GM11168 (cell line): ENCODE measurements around the gene ERGIC1.
"Not testable (repeated sequence)": the region's sequence is repeated elsewhere in the genome, so short reads cannot be mapped to it uniquely, and the experiment has no call there.

Experiments
- in situ Hi-C: fragments of 300-500 bp; cut with MboI; formaldehyde crosslinking; loops from one replicate; pipeline ENCODE4 v1.12.0; 2022; ENCODE audit warnings: low sequenced_read_pairs; ENCODE audit not compliant: unreplicated experiment

Gene ERGIC1, protein sequence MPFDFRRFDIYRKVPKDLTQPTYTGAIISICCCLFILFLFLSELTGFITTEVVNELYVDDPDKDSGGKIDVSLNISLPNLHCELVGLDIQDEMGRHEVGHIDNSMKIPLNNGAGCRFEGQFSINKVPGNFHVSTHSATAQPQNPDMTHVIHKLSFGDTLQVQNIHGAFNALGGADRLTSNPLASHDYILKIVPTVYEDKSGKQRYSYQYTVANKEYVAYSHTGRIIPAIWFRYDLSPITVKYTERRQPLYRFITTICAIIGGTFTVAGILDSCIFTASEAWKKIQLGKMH

DNA sequence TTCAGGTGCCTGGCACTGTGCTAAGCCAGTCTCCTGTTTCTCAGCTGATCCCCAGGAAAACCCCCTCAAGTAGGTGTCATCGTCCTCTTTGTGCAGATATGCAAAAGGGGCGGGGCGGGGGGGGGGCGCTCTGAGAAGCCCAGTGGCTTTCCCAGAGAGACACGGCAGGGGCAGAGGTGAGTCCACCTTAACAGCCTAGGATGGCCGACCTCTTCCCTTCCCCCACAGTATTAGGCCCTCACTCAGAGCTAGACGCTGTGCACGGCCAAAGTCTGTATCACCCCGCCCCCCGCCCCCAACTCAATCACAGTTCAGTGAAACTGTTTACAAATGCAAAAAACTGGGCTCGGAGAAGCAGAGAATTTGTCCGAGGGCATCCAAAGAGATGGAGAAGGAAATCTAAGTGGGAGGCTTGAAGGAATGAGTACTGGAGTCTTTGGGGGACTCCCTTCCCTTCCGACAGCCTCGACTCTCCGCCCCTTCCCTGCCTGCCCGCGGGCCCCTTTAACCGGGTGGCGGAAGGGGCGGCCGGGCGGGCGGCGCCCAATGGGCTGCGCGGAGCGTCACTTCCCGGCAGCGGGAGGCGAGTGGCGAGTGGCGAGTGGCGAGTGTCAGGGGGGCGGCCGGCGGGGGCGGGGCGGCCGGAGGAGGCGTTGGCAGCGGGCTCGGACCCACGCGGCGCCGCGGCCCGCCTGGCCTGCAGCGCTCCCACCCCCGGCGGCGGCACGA lies at the start of gene ERGIC1:
Gene ERGIC1, plus strand, starts transcription at position 566 of the 729 bp plus-strand sequence. Its CDS starts 163 bp downstream, at position 729.
- in situ Hi-C loops = loop anchor here (10.0 kb wide), 1 partner anchor 59 kb away; the partner anchor contains the start of gene DUSP1

DNA sequence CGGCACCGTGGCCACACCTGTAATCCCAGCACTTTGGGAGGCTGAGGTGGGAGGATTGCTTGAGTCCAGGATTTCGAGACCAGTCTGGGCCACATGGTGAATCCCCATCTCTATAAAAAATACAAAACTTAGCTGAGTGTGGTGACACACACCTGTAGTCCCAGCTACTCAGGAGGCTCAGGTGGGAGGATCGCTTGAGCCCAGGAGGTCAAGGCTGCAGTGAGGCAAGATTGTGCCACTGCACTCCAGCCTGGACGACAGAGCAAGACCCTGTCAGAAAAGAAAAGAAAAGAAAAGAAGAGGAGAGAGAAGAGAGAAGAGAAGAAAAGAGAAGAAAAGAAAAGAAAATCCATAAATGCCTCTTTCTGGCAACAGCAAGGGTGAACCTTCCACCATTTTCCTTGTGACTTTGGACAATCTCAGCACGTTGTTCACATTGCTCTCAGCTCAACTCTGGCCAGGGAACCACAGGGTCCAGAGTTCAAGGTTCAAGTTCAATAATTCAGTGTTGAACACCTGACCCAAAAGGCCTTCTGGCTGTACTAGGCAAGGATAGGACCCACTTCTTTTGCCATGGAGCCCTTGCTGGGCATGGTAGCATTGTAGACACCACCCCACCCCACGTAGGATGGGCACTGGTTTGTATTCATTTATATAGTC lies 48.5 kb upstream of the ERGIC1 start:
- in situ Hi-C loops = no loop called here

DNA sequence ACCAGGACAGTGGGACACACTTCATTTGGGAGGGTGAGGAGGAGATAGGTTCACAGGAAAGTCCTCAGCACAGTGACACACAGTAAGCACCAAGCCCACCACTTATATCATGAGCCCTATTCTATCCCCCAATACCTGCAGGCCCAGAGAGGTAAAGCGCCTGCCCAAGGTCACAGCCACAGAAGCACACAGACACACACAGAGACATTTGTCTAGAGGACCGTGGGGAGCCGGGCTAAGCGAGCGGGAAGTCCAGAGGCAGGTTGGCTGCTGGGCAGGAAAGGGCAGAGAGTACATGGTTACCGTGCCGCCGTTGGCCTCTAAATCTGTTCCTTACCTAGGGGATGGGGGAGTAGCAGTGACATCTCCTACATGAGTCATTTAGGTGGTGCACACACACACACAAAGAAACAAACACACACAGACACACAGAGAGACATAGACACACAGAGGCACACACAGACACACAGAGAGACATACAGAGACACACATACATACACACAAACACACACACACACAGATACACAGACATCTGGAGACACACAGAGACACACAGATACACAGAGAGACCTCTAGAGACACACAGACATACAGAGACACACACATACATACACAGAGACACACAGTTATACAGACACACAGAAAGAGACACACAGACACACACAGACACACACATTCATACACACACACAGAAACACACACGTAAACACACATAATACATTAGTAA lies 47.2 kb upstream of the ERGIC1 start:
- in situ Hi-C loops = no loop called here

DNA sequence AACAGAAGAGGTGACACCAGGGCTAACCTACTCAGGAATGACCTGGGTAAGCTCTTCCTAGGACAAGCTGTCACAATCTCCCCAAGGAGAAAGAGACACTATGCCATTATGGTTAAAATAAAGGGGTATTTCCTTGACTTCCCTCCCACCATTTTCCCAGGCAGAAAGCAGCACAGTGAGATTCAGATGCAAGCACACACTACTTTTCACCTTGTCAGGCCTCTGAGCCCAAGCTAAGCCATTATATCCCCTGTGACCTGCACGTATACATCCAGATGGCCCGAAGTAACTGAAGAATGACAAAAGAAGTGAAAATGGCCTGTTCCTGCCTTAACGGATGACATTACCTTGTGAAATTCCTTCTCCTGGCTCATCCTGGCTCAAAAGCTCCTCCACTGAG lies 46.5 kb upstream of the ERGIC1 start:
- in situ Hi-C loops = not testable (repeated sequence)

DNA sequence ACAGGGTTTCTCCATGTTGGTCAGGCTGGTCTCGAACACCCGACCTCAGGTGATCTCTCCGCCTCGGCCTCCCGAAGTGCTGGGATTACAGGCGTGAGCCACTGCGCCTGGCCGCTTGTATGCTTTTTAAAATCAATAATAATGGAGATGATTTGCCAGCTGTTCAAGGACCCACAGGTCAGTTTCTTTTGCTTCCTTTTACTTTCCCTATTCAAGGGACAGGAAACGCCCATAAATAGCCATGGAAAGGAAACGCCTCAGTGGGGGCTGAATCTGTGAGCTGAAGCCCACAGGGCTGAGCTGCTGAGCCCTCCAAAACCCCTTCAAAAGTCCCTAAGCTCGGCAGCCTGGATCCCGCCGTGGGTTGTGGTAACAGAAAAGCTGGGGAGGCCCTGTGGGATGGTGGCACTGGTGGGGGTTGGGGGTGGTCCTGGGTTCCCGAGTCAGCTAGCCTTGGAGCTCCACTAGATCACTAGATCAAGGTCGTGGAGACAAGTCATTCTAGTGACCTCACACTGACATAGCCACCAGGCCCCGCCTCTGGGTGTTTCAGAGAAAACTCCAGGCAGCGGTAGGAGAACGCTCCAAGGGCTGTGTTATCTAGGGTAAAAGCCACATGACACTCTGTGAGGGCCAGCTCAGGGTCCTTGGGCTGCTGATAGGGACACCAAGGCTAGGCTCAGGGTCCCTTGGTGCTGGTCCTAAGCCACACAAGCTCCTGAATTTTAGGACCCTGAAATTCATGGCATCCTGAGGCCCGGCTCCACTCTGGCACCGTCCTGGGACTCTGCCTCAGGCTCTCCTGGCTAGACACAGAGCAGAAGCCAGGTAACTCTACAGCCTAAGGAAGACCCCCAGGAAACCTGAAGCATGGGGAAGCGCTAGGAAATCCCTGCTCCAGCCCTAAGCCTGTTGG lies 45.0 kb upstream of the ERGIC1 start:
- in situ Hi-C loops = no loop called here

DNA sequence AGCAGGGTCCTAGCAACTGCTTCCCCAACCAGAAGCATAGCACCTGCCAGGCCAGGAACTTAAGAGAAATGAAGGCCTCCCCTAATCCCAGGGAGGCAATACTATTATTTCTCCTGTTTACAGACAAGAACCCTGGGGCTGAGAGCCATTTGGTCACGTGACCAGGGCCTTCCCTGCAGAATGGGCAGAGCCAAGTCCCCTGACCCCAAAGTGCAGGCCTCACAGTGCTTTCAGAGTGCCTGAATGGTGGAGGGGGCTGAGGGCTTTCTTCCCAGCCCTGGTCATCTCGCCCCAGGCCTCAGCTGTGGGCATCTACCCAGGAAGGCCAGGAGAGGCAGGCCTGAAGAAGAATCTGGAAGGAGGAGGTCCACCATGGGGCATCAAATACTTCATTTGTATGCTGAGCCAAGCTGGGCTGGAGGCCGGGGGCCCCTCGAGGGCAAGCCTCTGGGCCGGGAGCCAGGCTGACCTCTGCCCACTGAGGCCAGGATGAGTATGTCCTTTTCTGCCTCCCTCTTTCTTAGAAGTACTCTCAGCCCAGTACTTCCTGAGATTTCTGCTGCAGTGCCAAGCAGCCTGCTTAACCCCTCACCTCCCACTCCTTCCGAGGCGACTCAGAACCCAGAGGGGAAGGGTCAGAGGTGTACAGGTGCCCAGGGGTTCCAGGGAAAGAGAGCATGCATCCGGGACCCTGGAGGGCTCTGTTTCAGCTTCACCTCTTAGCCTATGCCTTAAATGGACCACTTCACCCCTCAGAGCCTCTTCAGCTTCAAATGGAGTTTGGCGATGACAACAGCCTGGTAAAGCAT lies 44.2 kb upstream of the ERGIC1 start:
- in situ Hi-C loops = no loop called here

DNA sequence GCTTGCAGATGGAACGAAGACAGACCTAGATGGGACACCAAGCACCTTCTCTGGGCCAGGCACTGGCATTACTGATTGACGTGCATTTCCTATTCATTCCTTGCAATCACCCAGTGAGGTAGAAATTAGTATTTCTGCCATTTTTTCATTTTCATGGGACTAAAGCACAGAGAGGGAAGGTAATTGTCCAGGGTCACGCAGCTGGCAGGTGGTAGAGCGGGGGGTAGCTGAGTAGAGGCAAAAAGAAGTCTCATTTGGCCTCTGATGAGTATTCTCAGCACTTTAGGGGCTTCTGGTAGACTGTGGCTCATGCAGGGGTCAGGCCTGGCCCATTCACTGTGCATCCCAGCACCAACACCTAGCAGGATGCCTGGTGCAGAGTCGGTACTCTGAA lies 43.6 kb upstream of the ERGIC1 start:
- in situ Hi-C loops = no loop called here

DNA sequence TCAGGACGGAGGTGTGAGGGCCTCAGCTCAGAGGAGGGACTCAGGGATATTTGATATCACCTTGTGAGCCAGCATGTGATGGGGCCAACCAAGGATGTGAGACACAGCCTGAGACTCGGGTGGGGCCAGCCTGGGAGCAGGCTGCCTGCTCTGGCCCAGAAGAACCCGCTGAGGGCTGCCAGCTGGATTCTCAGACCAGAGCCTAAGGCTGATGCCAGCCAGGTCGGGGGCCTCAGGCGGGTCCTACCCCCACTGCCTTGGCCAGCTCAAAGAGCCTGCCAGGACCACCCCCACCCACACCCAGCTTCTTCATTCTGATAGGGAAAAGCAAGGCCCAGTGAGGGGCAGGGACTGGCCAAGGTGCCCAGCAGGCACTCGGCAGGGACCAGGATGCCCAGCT lies 42.8 kb upstream of the ERGIC1 start:
- in situ Hi-C loops = no loop called here

DNA sequence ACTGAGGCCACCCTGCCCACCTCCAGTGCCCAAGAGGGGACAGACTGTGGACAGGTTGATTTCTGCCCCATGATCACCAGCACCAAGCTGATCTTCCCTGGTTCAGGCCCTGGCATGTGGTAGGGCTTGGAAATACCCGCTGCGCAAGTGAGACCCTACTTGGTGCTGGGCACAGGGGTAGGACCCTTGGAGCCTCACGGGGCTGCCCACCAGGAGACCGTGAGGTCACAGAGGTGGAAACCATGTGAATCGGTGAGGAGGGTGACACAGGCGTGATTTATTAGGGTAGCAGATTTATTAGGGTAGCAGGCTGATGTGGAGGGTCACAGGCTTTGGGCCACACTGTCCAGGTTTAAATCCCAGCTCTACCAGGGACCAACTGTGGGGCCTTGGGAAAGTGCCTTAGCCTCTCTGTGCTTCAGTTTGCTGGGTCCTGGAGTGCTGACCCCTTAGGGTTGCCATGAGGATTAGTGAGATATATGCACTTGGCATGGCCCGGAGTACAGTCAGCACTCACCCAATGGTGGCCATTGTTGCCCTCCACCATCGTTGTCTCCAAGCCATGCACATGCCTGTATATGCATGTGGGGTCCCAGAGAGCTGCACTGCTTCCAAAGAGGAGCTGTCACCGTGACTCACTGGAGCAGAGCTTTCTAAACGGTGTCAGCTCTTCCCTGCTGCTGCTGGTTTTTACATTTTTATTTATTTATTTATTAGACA lies 42.2 kb upstream of the ERGIC1 start:
- in situ Hi-C loops = no loop called here

DNA sequence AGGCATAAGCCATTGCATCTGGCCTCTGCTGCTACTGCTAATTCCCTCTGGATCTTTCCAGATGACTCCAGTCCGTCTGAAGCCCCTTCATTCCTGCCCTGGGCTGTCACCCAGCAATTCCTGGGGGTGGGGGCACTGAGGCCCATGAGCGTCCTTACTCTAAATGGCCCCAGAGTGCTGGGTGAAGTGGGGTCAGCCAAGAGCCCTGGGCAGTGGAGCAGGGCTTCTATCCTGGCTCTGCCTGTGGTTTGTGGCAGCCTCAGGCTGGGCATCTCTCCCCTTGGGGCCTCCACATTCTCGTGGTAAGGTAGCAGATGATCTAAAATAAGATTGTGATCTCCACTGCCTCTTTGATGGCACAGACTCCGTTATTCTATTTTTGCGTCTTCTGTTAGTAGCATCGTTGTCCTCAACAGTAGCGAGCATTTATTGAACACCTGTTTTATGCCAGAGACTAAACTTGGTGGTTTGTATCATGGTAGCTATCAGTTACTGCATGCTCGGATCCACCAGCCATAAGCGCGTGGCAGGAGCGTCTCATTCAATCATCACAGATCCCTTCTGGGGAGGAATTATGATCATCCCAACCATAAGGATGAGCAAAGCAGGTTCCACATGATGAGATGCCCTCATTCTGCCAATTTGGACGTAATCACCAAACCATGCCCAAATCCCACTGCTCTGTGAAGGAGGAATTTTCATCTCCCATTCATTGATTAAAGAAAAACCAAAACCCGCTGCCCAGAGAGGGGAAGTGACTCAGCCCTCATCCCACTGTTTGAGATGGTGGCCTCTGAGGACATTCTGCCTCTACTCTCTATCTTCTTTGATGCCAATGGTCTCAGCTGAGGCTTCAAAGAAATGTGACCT lies 41.1 kb upstream of the ERGIC1 start:
- in situ Hi-C loops = no loop called here

DNA sequence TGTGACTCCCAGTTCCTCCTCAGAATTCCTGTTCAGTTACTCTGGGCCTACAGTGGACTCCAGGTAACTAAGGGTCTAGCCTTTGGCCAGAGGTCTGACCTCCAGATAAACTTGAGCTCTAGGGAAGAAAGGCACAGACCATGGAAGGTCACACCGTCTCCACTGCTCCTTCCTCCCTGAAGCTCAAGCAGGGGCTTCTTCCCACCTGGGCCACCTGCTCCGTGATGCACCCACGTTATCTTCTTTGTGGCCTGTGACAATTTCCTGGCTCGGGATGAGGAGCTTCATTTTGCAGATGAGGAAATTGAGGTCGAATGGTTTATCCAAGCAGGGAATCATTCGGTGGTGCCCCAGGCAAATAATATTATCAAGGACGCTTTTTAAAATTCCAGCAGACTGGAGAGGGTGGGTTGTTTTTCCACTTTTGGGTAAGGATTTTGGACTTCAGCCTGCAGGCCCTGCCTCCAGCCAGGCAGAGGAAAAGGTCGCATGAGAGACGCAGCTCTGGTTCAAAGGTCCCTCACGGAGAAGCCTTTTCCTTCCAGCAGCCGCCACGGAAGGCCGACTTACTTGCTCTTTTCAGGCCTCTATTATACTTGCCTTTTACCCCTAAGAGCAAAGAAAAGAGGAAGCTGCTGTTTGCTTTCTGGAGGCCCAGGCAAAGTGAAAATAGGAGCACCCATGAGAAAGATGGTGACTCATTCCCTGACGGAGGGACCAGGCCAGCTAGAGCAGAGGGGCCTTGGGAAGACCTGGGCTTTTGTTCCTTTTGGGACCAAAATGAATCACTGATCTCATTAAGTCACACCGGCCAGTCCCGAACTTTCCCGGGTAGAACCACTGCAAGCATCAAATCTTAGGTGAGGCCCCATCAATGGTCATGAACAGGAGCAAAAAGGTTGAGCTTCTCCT lies 40.2 kb upstream of the ERGIC1 start:
- in situ Hi-C loops = no loop called here

DNA sequence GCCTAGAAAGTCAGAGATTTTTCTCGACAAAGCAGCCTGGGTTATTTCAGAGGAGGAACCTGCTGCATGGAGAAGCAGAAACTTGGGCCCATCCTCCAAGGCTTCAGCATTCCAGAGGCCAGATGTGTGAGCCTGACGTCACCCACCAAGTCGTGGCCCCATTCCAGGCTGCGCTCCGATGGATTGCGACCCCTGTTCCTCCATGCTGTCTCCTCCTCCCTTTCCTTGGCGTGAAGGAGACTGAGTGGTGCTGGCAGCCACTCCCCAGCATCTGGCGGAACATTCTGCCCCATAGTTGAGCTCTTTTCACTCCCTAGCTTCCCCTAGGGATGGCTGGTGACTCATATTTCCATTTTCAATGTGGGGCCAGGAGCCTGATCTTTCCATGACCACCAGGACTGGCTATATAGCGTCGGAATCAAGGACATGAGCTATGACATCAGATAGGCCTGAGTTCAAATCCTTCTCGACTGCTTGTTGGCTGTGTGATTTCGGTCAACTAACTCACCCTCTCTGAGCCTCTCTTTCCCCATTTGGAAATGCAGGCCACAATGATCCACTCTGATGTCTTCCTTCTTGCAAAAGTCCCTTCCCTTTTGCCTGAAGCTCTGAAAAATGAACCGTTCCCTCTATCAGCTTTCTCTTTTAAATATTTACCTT lies 38.6 kb upstream of the ERGIC1 start:
- in situ Hi-C loops = no loop called here

DNA sequence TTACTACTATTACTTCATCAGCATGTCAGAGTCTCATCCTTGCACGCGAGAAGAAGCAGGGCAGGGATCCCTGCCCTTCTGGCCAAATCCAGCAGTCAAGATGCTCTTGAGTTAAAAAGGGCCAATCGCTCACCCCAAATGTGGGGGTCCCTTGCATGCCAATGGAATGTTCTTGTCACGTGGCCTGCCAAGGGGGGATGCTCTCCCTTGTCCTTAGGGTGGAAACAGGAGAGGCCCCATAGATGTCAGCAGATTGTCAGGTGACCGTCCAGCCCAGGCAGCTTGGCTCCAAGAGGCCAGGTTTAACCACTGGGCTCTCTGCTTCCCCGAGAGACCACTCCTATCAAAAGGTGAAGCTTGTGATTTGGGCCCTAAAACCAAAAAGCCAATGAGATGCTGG lies 37.7 kb upstream of the ERGIC1 start:
- in situ Hi-C loops = no loop called here

DNA sequence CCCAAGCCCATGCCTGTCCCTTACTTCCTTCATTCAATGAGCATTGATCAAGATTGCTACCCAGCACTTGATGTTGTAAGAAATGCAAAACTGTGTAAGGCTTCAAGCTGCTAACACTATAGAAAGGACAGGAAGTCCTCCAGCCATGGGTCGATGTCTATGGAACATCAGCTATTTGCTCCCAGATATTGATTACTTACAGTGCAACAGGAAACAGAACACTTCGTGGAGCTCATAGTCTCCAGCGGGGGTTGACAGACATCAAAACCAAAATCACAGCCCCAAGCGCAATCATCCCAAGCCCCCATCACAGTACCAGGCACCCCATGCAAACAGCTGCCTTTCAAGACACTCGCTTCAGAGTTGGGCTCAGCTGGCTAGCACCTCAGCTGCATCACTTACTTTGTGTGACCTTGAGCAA lies 36.3 kb upstream of the ERGIC1 start:
- in situ Hi-C loops = no loop called here

DNA sequence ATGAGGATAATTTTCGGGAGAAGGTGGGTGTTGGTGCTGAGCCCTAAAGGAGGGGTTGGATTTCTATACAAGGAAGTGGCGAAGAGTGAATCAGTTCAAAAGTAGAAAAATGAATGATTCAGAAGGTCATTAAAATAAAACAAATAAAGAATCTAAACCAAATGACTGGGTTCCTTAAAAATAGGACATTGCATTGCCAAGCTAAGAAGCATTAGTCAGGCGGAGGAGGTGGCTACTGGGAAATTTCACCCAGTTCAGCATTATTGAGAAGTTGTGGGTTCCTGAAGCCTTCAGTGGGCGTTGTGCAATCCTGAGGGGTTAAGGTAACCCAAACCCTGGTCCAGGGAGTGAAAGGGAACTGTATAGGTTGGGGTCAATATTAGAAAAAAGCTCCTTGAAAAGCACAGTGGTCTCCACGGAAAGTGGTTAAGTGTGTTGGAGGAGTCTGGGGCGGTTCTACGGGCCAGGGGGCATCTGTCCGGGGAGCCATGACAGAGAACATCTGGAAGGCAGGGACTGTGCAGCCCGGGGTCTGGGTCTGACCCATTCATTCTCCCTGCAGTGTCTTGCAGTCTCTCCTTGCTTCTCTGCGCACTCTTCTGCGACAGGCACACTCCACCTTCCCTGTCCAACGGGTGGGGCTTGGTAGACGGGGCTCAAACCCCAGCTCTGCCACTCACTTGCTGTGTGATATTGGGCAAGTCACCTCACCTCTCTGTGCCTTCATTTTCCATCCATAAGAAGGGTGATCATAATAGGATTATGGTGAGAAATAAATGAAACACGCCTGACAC lies 35.4 kb upstream of the ERGIC1 start:
- in situ Hi-C loops = no loop called here
